Choroid plexus epithelial cell (primary cell): ENCODE results near the gene FREM1.
A peak's percentile ranks its signal among the peaks of the same experiment; 100 is the strongest.

ENCODE experiments used
- DNase-seq: peaks from one replicate; pipeline ENCODE4 v3.0.0-alpha.2; 2010; ENCODE audit warnings: low read depth
- H3K4me3 ChIP-seq: 2 replicates; pipeline ENCODE4 v1.5.1; 2011; ENCODE audit warnings: low read depth, mild to moderate bottlenecking, control low read depth, low read length, moderate library complexity
- TF ChIP-seq, protein P1 (sequence below): conservative IDR thresholded peaks from 2 replicates; pipeline ENCODE4 v1.5.1; 2011; ENCODE audit warnings: low read depth, mild to moderate bottlenecking, control low read depth, inconsistent platforms, low read length, moderate library complexity

FREM1 gene

DNA sequence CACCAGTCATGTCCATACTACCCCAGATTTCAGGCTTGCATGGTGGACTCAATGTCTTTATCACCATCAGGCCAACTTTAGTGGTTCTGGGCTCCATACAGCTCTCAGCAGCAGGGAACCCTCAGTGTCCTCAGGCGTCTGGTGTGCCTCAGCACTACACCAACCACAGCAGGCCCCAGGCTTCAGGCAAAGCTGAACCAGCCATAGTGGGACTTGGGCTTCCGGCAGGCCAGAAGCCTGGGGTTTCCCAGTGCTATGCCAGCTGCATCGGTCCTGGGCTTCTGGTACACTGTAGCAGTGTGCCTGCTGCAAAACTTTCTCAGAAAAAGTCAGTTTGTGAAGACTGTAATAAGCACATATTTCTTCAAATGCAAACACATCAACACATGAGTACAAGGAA is 205.9 kb downstream of the FREM1 start:
- no peak for DNase-seq
- TF ChIP-seq, protein P1, sequence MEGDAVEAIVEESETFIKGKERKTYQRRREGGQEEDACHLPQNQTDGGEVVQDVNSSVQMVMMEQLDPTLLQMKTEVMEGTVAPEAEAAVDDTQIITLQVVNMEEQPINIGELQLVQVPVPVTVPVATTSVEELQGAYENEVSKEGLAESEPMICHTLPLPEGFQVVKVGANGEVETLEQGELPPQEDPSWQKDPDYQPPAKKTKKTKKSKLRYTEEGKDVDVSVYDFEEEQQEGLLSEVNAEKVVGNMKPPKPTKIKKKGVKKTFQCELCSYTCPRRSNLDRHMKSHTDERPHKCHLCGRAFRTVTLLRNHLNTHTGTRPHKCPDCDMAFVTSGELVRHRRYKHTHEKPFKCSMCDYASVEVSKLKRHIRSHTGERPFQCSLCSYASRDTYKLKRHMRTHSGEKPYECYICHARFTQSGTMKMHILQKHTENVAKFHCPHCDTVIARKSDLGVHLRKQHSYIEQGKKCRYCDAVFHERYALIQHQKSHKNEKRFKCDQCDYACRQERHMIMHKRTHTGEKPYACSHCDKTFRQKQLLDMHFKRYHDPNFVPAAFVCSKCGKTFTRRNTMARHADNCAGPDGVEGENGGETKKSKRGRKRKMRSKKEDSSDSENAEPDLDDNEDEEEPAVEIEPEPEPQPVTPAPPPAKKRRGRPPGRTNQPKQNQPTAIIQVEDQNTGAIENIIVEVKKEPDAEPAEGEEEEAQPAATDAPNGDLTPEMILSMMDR: no peak
- no peak overlapping the region for H3K4me3 ChIP-seq

DNA sequence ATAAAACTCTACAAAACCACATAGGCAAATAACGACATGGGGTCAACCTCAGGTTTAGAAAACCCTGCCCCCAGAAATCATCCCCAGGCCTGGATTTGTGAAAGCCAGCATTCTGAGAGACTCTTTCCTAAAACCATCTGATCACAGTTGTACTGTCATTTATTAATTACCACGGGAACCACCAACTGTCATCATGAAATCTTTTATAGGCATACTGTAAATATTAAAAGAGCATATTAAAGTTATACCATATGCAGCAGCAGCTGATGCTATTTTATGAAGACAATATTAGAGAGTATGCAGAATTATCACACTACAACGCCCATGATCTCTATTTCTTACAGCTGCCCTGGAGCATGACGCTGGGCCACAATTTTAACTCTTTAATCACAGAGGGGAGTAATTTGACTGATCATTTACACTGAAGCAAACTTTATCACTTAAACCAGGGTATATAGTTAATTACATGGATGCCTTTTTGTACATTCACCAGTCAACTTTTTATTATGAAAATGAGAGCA is 208.0 kb downstream of the FREM1 start:
- TF ChIP-seq, protein P1: no peak
- H3K4me3 ChIP-seq: no peak overlapping the region
- no peak for DNase-seq

DNA sequence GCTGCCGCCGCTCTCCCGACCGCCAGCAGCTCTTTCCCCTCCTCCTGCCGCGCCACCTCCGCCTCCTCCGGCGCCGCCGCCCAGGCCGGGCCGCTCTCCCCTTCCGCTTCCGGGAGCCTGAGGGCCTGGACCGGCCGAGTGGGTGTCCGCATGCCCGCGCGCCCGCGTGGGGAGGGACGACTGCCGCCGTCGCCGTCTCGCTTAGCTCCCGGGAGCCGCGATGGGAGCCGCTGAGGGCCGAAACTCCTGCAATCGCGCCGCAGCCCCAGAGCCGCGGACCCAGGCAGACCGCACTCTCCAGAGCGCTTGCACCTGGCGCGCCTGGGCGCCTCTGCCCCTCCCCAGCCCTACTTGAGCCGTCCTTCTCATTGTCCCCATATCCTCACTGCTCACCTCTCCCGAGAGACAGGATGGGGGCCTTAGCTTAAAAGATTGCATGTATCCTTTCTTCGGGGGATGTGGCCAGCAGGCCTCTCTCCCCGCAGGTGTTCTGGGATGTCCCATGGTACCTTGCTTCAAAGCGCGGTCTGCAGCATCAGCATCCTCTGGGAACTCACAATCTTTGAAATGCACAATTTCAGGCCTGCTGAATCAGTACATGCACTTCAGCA is 216.9 kb downstream of the FREM1 start, which contains the start of gene ZDHHC21:
Gene ZDHHC21 (minus strand): TSS at position 182 of the 611 bp plus-strand sequence. CDS start 19,092 bp downstream, outside the sequence.
- DNase-seq: peak; percentile 48
- TF ChIP-seq, protein P1: no peak
- peak within 1 kb of the TSS; percentile 83 for H3K4me3 ChIP-seq

GRCh38 chr9:14692470-14693250 is 217.6 kb downstream of the FREM1 start:
- TF ChIP-seq, protein P1: no peak
- H3K4me3 ChIP-seq: peak overlapping the region; percentile 83
- peak; percentile 12 for DNase-seq

GRCh38 chr9:14690948-14691730 is 219.1 kb downstream of the FREM1 start:
- TF ChIP-seq, protein P1: no peak
- no peak overlapping the region for H3K4me3 ChIP-seq
- no peak for DNase-seq

DNA sequence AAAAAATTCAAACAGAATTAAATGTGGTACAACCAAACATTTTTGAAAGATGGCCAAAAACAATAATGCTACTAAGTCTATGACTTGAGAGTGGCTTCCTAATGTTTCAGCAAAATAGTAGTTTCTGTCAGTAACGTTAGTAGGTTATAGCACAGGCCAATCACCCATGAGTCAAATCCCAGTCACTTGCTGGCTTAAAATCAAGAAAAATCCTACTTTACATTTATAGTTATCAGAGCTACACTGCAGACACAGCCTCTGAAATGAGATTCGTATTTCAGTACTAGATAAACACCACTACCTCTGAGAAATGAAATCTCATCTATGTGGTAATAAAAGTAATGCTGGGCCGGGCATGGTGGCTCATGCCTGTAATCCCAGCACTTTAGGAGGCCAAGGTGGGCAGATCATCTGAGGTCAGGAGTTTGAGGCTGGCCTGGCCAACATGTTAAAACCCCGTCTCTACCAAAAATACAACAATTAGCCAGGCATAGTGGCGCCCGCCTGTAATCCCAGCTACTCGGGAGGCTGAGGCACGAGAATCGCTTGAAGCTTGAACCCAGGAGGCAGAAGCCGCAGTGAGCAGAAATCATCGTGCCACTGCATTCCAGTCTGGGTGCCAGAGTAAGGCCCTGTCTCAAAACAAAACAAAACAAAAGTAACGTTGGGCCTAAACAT is 223.0 kb downstream of the FREM1 start:
- peak; percentile 86 for DNase-seq
- TF ChIP-seq, protein P1: no peak

More for the DNA sequence above, 223.0 kb downstream of the FREM1 start:
- H3K4me3 ChIP-seq: no peak overlapping the region
